ENCODE measurements around the gene METTL14.

Gene METTL14

DNA sequence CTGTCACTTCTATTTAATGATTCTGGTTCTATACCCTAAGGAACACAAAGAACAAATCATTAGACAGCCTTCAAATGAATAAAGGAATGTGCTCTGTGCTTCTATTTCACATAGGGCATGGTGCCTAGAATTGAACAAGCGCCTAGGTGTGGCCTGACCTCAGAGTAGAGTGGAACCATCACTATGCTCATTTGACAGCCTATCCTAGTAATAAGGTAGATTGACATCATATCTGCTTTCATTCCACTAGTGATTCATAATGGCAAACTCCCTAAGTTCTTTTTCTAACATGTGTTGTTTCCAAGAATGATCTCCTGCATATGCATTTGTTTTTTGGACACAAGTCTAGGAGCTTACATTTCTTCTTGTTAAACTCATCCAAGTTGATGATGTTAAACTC lies 36.6 kb downstream of the METTL14 start:
- no peak overlapping the region for H3K4me3 ChIP-seq (ENCODE audit: low read depth, low read length)
- no peak for DNase-seq (ENCODE audit: low read depth)
- TF ChIP-seq, protein P1, sequence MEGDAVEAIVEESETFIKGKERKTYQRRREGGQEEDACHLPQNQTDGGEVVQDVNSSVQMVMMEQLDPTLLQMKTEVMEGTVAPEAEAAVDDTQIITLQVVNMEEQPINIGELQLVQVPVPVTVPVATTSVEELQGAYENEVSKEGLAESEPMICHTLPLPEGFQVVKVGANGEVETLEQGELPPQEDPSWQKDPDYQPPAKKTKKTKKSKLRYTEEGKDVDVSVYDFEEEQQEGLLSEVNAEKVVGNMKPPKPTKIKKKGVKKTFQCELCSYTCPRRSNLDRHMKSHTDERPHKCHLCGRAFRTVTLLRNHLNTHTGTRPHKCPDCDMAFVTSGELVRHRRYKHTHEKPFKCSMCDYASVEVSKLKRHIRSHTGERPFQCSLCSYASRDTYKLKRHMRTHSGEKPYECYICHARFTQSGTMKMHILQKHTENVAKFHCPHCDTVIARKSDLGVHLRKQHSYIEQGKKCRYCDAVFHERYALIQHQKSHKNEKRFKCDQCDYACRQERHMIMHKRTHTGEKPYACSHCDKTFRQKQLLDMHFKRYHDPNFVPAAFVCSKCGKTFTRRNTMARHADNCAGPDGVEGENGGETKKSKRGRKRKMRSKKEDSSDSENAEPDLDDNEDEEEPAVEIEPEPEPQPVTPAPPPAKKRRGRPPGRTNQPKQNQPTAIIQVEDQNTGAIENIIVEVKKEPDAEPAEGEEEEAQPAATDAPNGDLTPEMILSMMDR (conservative IDR thresholded peaks at IDR 0.05; ENCODE audit: low read depth, low read length) = no peak

DNA sequence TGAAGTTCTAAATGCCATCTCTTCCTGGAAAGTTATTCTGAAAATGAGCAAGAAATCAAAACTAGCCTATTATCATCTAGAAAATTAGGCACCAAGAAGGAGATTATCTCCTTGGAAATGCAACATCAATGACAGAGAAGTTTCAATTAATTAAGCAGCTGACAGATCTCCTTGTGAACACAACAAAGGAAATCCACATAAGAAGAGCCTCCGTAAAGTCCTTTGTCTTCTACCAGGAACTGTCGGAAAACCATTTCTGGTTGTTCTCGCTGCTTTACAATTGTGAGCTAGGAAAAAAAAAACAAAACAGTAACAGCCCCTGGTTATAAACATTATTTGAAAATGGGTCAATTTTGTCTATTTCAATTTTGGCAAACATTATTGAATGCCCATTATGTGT lies 38.2 kb downstream of the METTL14 start:
- no peak for DNase-seq (ENCODE audit: low read depth)
- TF ChIP-seq, protein P1 (conservative IDR thresholded peaks at IDR 0.05; ENCODE audit: low read depth, low read length) = no peak
- no peak overlapping the region for H3K4me3 ChIP-seq (ENCODE audit: low read depth, low read length)

DNA sequence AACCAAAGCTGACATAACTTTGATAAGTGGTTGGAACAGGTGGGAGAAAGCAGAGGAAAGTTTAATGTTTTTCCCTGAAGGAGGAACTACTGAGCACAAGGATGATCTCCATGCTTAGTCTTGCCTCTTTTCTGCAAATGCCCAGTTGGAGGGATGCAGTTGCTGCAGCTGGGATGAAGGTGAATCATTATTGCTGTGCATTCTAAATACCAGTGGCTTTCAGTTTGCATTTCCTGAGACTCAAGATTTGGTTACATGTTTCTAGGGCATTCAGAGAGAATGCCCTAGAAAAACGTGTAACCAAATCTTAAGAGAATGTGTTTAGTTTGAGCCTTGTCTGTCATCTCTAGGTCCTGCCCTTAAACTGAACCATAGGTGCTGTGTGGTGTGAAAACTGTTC lies 42.2 kb downstream of the METTL14 start:
- H3K4me3 ChIP-seq (ENCODE audit: low read depth, low read length) = no peak overlapping the region
- no peak for DNase-seq (ENCODE audit: low read depth)
- TF ChIP-seq, protein P1 (conservative IDR thresholded peaks at IDR 0.05; ENCODE audit: low read depth, low read length) = no peak

DNA sequence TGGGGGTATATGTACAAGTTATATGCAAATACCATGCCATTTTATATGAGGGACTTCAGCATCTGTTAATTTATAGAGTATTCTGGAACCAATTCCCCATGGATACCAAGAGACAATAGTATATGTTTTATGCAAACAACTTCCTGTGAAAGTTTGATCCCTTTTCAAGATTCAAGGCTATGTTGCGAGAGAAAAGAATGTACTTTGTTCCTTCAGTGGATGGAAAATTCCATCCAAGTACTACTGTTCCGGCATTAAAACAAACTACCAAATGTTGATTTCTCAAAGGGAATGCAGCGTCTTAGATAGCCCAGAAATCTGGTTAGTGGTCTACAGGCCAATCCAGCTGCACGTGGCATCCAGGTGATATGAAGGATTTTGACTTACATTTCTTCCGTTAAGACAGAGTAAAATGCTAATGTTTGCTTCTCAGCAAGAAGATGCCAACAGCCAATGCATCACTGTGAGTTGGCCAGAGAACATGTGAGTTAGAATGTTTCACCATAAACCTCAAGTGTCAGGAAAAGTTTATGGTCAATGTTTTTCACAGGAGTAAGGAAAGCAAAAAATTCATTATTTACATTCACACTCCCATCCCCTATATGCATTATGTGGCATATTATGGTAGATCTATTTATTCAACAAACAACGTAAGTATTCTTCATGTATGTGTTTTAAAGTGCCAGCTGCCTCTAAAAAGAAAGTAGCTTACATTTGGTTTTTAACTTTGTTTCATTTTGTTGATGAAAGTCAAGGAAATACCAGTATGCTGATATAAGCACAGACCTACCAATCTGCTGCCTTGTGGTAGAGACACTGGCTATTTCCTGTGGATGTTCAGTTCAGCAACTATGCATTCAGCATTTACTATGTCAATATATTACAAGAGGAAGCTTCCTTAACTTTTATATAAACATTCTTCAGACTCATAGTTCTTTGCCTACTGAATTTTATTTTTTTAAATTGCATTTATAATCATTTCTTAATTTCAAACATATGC lies 44.4 kb downstream of the METTL14 start:
- no peak overlapping the region for H3K4me3 ChIP-seq (ENCODE audit: low read depth, low read length)
- TF ChIP-seq, protein P1 (conservative IDR thresholded peaks at IDR 0.05; ENCODE audit: low read depth, low read length) = no peak
- DNase-seq (ENCODE audit: low read depth) = peak; percentile 95

DNA sequence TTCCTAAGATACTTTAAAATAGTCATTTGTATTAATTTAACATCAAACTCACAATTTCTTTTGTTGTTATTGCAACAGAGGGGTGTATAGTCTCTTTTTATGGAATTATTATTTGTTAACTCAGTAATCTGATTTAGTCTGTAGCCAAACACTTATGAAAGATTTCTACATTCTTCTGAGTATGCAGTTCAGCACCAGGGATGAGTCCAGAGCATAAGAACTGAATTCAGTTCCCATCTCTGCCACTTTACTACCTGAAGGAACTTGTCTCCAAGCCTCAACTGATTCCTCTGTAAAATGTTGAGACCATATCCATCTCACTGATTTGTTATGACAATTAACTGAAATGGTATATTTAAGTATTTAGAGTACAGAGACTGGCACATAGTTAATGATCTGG lies 45.5 kb downstream of the METTL14 start:
- H3K4me3 ChIP-seq (ENCODE audit: low read depth, low read length) = no peak overlapping the region
- DNase-seq (ENCODE audit: low read depth) = peak; percentile 48

DNA sequence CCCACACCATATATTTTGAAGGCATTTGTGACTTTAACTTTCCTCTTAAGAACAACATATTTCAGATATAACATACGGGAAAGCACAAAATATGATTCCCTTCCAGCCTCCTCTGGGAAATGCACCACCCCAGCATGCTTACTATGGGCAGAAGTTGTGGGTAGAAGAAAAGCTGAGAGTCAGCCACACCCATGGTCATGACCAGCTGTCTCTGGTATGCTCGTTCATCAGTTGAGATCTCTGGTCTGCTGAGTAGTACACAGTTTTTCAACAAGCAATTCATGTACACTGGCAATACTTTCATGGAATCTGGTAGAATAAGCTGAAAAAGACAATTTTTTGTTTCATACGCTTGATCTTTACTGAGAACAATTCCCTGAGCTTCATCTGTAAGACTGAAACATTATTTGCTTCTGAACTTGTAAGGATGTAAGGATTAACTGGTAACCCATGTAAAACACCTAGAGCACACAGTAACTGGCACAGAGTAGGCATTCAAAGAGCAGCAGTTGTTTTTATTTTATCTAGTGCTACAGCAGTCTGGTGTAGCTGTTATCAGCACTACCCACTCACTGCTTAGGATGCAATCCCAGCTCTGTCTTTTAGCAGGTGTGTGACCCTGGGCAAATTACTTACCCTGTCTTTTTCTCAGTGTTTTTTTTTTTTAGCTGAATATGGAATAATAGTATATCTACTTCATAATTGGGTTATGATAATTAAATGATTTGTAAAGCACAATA lies 47.6 kb downstream of the METTL14 start:
- TF ChIP-seq, protein P1 (conservative IDR thresholded peaks at IDR 0.05; ENCODE audit: low read depth, low read length) = no peak
- DNase-seq (ENCODE audit: low read depth) = peak; percentile 63
- H3K4me3 ChIP-seq (ENCODE audit: low read depth, low read length) = no peak overlapping the region

More for the DNA sequence above, 45.5 kb downstream of the METTL14 start:
- TF ChIP-seq, protein P1 (conservative IDR thresholded peaks at IDR 0.05; ENCODE audit: low read depth, low read length) = no peak
